Vagina (tissue), 2 donors: ENCODE data around the gene PNMT. TPM values are rescaled to one million over a fixed set of nuclear protein-coding genes. Genes with fewer than 3 reads are reported as not detected.
"Not testable (repeated sequence)": the region's sequence is repeated elsewhere in the genome, so short reads cannot be mapped to it uniquely, and the experiment has no call there.

Experiments
- DNase-seq, 2 donors: peaks; one replicate each; pipeline ENCODE4 v3.0.0-alpha.2; 2017; ENCODE audit errors: extremely low spot score in 2 of 2
- H3K27ac ChIP-seq: fragments of 200-600 bp; sonication (generic); one replicate; pipeline ENCODE4 v1.5.1; 2019
- H3K27me3 ChIP-seq: fragments of 200-600 bp; sonication (generic); one replicate; pipeline ENCODE4 v1.5.1; 2019
- H3K36me3 ChIP-seq, 2 donors: fragments of 200-600 bp; sonication (generic); one replicate each; pipeline ENCODE4 v1.5.1; 2017 to 2019
- H3K4me1 ChIP-seq: fragments of 200-600 bp; sonication (generic); one replicate; pipeline ENCODE4 v1.5.1; 2019
- H3K4me3 ChIP-seq, 2 donors: fragments of 200-600 bp; sonication (generic); 1 replicate in 1 of 2; 2 replicates in 1 of 2; pipeline ENCODE4 v1.5.1; 2016 to 2019
- H3K9me3 ChIP-seq: fragments of 200-600 bp; sonication (generic); one replicate; pipeline ENCODE4 v1.5.1; 2019
- POLR2A ChIP-seq, 2 donors: fragments of 450-650 bp; IDR thresholded peaks; one replicate each; pipeline ENCODE4 v1.6.1; 2017; ENCODE audit warnings: antibody characterized with exemption in 2 of 2, mild to moderate bottlenecking in 2 of 2, moderate library complexity in 2 of 2
- POLR2AphosphoS5 ChIP-seq, 2 donors: sonication (generic); formaldehyde crosslinking; IDR thresholded peaks; one replicate each; pipeline ENCODE4 v1.9.0; 2017; ENCODE audit warnings: antibody characterized with exemption in 2 of 2, mild to moderate bottlenecking in 2 of 2, low read depth in 1 of 2; ENCODE audit not compliant: insufficient read depth in 1 of 2
- intact Hi-C: fragments of 100-400 bp; cut with DNase I; formaldehyde crosslinking; loops from one replicate; pipeline ENCODE4 v1.15.1; 2023
- total RNA-seq: library from RNA; depleted of rRNA; stranded (reverse); fragments of >200 nt; gene quantifications from one replicate; pipeline ENCODE4 v1.2.3, GENCODE V29; 2016
- TF ChIP-seq, protein P1 (sequence below), 3 experiments: fragments of 450-650 bp in 2 of 3; fragments of 200-600 bp in 1 of 3; sonication (generic) in 1 of 3; IDR thresholded peaks; one replicate each; pipeline ENCODE4 v1.5.1; 2017 to 2019; ENCODE audit warnings: antibody characterized with exemption in 3 of 3, mild to moderate bottlenecking in 2 of 3, moderate library complexity in 2 of 3

The PNMT gene
- total RNA-seq, 1 donor from 2014 or later, result 5.6 TPM

DNA sequence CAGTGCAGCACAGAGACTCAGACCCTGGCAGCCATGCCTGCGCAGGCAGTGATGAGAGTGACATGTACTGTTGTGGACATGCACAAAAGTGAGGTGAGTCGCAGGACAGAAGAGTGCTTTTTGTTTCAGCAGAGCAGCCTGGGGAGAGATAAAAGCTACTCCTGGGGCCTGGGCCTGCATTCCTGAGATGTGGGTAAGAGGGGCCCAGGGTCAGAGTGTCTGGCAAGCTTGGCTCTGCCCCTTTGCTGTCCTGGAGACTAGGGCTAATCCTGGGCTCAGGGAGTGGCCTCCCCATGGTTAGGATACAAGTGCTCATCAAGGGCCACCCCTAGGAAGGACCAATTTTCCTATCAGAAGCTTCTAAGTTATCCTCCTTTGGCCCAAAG, 26.8 kb downstream of the PNMT start:
- intact Hi-C loops, result no loop called here

DNA sequence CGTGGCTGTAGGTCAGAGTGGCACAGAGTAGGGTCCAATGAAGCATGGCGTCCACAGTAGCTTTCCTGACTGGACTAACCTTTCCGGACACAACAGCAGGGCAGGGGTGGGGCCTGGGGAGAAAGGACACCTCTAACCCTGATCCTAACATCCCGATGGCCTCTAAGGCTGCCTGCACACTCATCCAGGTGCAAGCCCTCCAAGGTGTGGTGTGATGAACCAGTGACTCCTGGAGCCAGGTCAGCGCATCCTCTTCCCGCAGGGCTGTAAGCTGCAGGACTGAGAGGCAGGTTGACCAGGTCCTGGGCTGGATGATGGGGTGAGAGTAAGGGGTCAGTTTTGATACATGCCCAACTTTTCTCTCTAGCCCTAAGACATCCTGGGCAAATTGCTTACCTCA, 28.5 kb downstream of the PNMT start:
- Histone ChIP-seq H3K36me3 (no peaks in the 10 kb centered on the region), H3K27ac (no peak overlapping the region), H3K4me3 (no peak overlapping the region), H3K9me3 (no peaks in the 10 kb centered on the region), H3K4me1 (peaks cover 15% of the 10 kb centered on the region), H3K27me3 (no peaks in the 10 kb centered on the region)
- TF ChIP-seq POLR2A (IDR thresholded peaks at IDR 0.05) (no peak), POLR2AphosphoS5 (IDR thresholded peaks at IDR 0.05; ENCODE audit: insufficient read depth in 1 of 2, low read depth in 1 of 2) (no peak)
- TF ChIP-seq, protein P1, sequence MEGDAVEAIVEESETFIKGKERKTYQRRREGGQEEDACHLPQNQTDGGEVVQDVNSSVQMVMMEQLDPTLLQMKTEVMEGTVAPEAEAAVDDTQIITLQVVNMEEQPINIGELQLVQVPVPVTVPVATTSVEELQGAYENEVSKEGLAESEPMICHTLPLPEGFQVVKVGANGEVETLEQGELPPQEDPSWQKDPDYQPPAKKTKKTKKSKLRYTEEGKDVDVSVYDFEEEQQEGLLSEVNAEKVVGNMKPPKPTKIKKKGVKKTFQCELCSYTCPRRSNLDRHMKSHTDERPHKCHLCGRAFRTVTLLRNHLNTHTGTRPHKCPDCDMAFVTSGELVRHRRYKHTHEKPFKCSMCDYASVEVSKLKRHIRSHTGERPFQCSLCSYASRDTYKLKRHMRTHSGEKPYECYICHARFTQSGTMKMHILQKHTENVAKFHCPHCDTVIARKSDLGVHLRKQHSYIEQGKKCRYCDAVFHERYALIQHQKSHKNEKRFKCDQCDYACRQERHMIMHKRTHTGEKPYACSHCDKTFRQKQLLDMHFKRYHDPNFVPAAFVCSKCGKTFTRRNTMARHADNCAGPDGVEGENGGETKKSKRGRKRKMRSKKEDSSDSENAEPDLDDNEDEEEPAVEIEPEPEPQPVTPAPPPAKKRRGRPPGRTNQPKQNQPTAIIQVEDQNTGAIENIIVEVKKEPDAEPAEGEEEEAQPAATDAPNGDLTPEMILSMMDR (IDR thresholded peaks at IDR 0.05), result no peak
- intact Hi-C loops, result no loop called here
- no peak for DNase-seq

More for the DNA sequence above, 26.8 kb downstream of the PNMT start:
- Histone ChIP-seq H3K27ac (no peak overlapping the region), H3K4me3 (no peak overlapping the region), H3K36me3 (no peaks in the 10 kb centered on the region), H3K27me3 (no peaks in the 10 kb centered on the region), H3K9me3 (no peaks in the 10 kb centered on the region), H3K4me1 (peaks cover 6% of the 10 kb centered on the region)
- DNase-seq, result no peak
- TF ChIP-seq POLR2AphosphoS5 (IDR thresholded peaks at IDR 0.05; ENCODE audit: insufficient read depth in 1 of 2, low read depth in 1 of 2) (no peak), POLR2A (IDR thresholded peaks at IDR 0.05) (no peak)
- TF ChIP-seq, protein P1 (IDR thresholded peaks at IDR 0.05), result no peak

DNA sequence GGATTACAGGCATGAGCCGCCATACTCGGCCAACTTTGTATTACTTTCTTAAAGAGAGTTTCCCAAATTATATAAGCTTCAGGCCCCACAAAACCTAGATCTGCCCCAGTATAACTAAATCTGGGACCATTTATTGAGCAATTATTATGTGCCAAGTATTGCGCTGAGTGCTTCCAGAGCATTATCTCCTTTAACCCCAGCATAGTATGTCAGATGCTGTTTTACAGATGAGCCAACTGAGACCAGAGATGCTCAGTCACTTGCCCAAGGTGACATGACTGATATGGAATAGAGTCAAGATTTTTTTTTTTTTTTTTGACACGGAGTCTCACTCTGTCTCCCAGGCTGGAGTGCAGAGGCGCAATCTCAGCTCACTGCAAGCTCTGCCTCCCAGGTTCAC, 29.7 kb downstream of the PNMT start:
- no peak overlapping the region for H3K27ac ChIP-seq
- no peaks in the 10 kb centered on the region for H3K27me3 ChIP-seq
- intact Hi-C loops, result no loop called here
- peaks cover 28% of the 10 kb centered on the region for H3K4me1 ChIP-seq
- H3K36me3 ChIP-seq, result no peaks in the 10 kb centered on the region
- no peak overlapping the region for H3K4me3 ChIP-seq
- DNase-seq, result no peak
- no peaks in the 10 kb centered on the region for H3K9me3 ChIP-seq
- TF ChIP-seq POLR2A (IDR thresholded peaks at IDR 0.05) (no peak), POLR2AphosphoS5 (IDR thresholded peaks at IDR 0.05; ENCODE audit: insufficient read depth in 1 of 2, low read depth in 1 of 2) (no peak)
- TF ChIP-seq, protein P1 (IDR thresholded peaks at IDR 0.05), result no peak

DNA sequence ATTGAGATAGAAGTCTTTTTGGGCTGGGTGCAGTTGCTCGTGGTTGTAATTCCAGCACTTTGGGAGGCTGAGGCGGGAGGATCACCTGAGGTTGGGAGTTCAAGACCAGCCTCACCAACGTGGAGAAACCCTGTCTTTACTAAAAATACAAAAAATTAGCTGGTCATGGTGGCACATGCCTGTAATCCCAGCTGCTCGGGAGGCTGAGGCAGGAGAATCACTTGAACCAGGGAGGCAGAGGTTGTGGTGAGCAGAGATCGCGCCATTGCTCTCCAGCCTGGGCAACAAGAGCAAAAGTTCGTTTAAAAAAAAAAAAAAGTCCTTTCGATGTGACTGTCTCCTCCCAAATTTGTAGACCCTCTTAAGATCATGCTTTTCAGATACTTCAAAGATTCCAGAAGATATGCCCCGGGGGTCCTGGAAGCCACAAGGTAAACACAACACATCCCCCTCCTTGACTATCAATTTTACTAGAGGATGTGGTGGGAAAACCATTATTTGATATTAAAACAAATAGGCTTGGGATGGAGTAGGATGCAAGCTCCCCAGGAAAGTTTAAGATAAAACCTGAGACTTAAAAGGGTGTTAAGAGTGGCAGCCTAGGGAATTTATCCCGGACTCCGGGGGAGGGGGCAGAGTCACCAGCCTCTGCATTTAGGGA, 31.0 kb downstream of the PNMT start:
- H3K9me3 ChIP-seq, intact Hi-C loops, DNase-seq, H3K27me3 ChIP-seq, H3K36me3 ChIP-seq: not testable (repeated sequence)
- Histone ChIP-seq H3K27ac (peak overlapping the region; percentile 77), H3K4me1 (peaks cover 37% of the 10 kb centered on the region), H3K4me3 (peak overlapping the region; percentile 69 to 72)

DNA sequence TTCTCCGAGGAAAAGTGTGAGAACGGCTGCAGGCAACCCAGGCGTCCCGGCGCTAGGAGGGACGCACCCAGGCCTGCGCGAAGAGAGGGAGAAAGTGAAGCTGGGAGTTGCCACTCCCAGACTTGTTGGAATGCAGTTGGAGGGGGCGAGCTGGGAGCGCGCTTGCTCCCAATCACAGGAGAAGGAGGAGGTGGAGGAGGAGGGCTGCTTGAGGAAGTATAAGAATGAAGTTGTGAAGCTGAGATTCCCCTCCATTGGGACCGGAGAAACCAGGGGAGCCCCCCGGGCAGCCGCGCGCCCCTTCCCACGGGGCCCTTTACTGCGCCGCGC, 31.5 kb downstream of the PNMT start, which contains the start of gene ERBB2:
ERBB2 (plus strand) TSS at position 247 of the 330 bp plus-strand sequence. CDS start 175 bp downstream, outside the sequence.
- TF ChIP-seq POLR2AphosphoS5 (IDR thresholded peaks at IDR 0.05; ENCODE audit: insufficient read depth in 1 of 2, low read depth in 1 of 2), result peak; percentile 45 to 87
- peak in 1 of 2 donors; percentile 24 for TF ChIP-seq POLR2A (IDR thresholded peaks at IDR 0.05)
- TF ChIP-seq, protein P1 (IDR thresholded peaks at IDR 0.05), result no peak
- no peaks in the 10 kb centered on the region for H3K36me3 ChIP-seq
- H3K9me3 ChIP-seq, result no peaks in the 10 kb centered on the region
- intact Hi-C loops, result no loop called here
- H3K4me3 ChIP-seq, result peak within 1 kb of the TSS; percentile 69 to 72
- no peaks in the 10 kb centered on the region for H3K27me3 ChIP-seq
- H3K4me1 ChIP-seq, result peaks cover 42% of the 10 kb centered on the region
- DNase-seq, result no peak
- H3K27ac ChIP-seq, result peak within 1 kb of the TSS; percentile 77
